Stomach smooth muscle (tissue), 2 donors: Measurements from ENCODE around the gene ACSS2.

Experiments used
- H3K27ac ChIP-seq: one replicate; pipeline ENCODE4 v1.7.0; 2013; ENCODE audit warnings: mild to moderate bottlenecking, low read length, inconsistent platforms
- H3K27me3 ChIP-seq, 2 donors: one replicate each; pipeline ENCODE4 v1.7.0; 2013; ENCODE audit warnings: low read length in 2 of 2; ENCODE audit not compliant: insufficient read depth in 2 of 2, control insufficient read depth in 1 of 2
- H3K36me3 ChIP-seq, 2 donors: one replicate each; pipeline ENCODE4 v1.7.0; 2013; ENCODE audit warnings: low read length in 2 of 2; ENCODE audit not compliant: control insufficient read depth in 2 of 2, insufficient read depth in 2 of 2
- H3K4me1 ChIP-seq: one replicate; pipeline ENCODE4 v1.7.0; 2013; ENCODE audit warnings: low read length; ENCODE audit not compliant: control insufficient read depth, insufficient read depth
- H3K4me3 ChIP-seq, 2 donors: one replicate each; pipeline ENCODE4 v1.7.0; 2013; ENCODE audit warnings: low read length in 2 of 2
- H3K9ac ChIP-seq, 2 donors: one replicate each; pipeline ENCODE4 v1.7.0; 2013; ENCODE audit warnings: low read length in 2 of 2, mild to moderate bottlenecking in 1 of 2
- H3K9me3 ChIP-seq, 2 donors: one replicate each; pipeline ENCODE4 v1.7.0; 2013; ENCODE audit warnings: low read length in 2 of 2; ENCODE audit not compliant: control insufficient read depth in 2 of 2
- donor health status: healthy.
- donor health status: Pancreatic carcinoma.

ACSS2 gene

DNA sequence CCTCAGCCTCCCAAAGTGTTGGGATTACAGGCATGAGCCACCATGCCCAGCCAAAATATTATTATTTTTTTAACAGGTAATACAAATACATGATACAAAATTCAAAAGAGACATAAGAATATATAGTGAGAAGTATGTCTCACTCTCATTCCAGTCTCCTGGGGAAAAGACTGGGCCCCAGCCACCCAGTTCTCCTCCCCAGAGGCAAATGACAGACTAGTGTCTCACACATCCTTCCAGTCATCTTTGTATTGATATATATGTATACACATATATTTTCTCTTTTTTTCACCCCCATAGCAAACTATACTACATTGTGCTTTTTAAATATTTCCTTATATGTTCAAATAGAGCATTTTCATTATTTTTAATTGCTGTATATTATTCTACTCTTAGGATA is 70.9 kb downstream of the ACSS2 start:
- Histone ChIP-seq H3K27me3 (no peaks in the 10 kb centered on the region), H3K4me1 (no peaks in the 10 kb centered on the region), H3K27ac (no peak overlapping the region), H3K4me3 (no peak overlapping the region), H3K36me3 (peaks cover 16 to 26% of the 10 kb centered on the region in 2 donors), H3K9me3 (no peaks in the 10 kb centered on the region), H3K9ac (no peak overlapping the region)

DNA sequence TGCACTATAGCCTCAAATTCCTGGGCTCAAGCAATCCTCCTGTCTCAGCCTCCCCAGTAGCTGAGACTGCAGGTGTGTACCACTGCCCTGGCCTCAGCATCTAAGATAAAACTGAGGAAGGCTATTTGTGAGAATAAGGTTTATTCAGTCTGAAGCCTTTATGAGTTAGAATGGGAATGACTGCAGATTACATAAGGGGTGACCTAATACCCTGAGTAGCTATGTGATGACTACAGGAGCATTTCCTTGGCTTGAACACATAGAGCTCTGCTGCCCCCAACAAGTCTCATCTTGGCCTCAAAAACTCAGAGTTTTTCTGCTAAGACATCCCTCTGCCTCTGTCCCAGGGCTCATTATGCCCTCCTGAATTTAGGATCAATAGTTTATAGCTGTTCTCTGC is 71.6 kb downstream of the ACSS2 start:
- H3K27ac ChIP-seq, result no peak overlapping the region
- H3K9ac ChIP-seq, result no peak overlapping the region
- no peaks in the 10 kb centered on the region for H3K27me3 ChIP-seq
- no peak overlapping the region for H3K4me3 ChIP-seq
- H3K9me3 ChIP-seq, result no peaks in the 10 kb centered on the region
- H3K4me1 ChIP-seq, result no peaks in the 10 kb centered on the region
- H3K36me3 ChIP-seq, result peaks cover 9 to 19% of the 10 kb centered on the region in 2 donors

DNA sequence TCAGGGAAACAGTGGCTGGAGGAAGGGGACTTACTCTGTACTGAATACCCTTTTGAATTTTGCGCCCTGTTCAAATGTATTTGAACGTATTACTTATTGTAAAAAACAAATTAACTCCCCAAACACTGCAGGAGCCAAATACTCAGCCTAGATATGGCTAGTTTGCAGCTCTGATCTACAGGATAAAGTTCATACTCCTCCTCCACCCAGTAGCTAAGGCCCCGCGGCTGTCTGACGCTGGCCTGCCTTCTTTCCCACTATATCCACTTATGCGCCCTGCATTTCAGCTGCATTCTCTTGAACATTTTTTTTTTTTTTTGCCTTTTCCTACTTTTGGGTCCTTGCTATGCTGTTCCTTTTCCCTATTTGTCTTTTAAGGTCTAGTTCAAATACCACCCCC is 72.7 kb downstream of the ACSS2 start:
- no peak overlapping the region for H3K9ac ChIP-seq
- no peaks in the 10 kb centered on the region for H3K9me3 ChIP-seq
- H3K36me3 ChIP-seq, result peaks cover 9 to 10% of the 10 kb centered on the region in 2 donors
- no peak overlapping the region for H3K4me3 ChIP-seq
- H3K27me3 ChIP-seq, result no peaks in the 10 kb centered on the region
- no peak overlapping the region for H3K27ac ChIP-seq
- H3K4me1 ChIP-seq, result no peaks in the 10 kb centered on the region

DNA sequence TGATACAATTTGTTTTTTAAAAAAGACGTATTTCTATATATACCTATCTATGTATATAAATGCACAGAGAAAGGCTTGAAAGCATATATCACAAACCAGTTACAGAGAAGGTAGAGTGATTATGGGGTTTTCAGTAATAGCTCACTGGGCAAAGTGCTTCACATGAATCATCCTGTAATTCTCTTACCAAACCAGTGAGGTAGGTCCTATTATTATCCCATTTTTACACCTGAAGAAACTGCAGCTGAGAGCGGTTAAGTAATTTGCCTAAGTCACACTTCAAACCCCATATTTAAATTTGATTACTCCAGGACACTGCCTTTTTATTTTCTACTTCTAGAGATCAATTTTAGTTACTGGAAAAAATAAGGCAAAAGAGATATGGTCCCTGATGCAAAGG is 74.8 kb downstream of the ACSS2 start:
- Histone ChIP-seq H3K9me3 (no peaks in the 10 kb centered on the region), H3K4me1 (peaks cover 11% of the 10 kb centered on the region), H3K4me3 (no peak overlapping the region), H3K9ac (no peak overlapping the region), H3K36me3 (peaks cover 2 to 4% of the 10 kb centered on the region in 2 donors), H3K27me3 (no peaks in the 10 kb centered on the region), H3K27ac (no peak overlapping the region)

DNA sequence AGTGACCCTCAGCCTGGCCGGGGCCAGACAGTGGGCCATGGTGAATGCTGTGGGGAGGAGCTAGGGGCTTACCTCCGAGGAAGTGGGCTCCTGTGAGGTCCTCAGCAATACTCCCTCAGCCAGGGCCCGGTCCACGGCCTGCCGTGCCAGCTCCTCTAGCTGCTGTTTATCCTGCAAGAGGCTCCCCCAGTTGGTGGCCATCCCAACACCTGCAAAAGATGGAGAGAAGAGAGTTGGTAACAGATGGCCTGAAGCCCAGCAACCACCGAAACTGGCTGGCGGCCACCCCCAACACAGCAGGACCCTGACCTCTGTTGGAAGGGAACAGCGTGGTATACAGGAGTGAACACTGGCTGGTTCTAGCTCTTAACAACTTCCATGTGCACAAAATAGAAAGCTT is 75.2 kb downstream of the ACSS2 start:
- H3K27me3 ChIP-seq, result no peaks in the 10 kb centered on the region
- no peaks in the 10 kb centered on the region for H3K9me3 ChIP-seq
- no peak overlapping the region for H3K4me3 ChIP-seq
- H3K4me1 ChIP-seq, result peaks cover 15% of the 10 kb centered on the region
- peaks cover 2 to 4% of the 10 kb centered on the region in 2 donors for H3K36me3 ChIP-seq
- H3K27ac ChIP-seq, result no peak overlapping the region
- no peak overlapping the region for H3K9ac ChIP-seq

DNA sequence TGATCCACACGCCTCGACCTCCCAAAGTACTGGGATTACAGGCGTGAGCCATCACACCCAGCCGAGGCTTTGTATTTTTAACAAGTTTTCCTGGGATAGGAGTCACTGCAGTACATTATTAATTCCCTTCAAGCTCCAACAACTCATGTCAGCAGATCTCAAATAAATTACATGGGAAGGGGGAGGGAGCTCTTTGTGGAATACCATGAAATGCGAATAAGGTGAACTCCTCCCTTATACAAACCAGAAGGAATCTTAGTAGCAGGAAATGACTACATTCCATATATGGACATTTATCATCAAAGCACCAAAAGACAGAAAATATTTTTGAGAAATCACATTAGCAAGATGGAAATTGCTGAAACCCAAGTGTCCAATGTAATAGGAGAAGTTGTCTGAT is 76.3 kb downstream of the ACSS2 start:
- no peak overlapping the region for H3K4me3 ChIP-seq
- peaks cover 15% of the 10 kb centered on the region for H3K4me1 ChIP-seq
- H3K9me3 ChIP-seq, result no peaks in the 10 kb centered on the region
- no peaks in the 10 kb centered on the region for H3K27me3 ChIP-seq
- H3K36me3 ChIP-seq, result peaks cover 2 to 4% of the 10 kb centered on the region in 2 donors
- H3K27ac ChIP-seq, result no peak overlapping the region
- no peak overlapping the region for H3K9ac ChIP-seq

DNA sequence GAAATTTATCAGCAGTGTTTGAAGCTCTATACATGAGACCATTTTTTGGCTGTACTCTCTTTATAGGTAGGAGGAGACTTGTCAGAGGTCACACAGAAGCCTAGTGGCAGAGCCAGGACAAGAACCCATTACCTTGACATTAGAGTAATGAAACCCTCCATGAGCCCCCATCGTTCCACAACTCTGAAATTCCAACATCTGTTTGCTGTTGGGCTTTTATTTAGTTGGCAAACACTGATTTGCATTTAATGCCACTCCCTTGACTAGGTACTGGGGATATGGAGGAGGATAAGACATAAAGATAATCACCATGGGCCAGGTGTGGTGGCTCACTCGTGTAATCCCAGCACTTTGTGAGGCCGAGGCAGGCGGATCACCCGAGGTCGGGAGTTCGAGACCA is 77.5 kb downstream of the ACSS2 start:
- H3K36me3 ChIP-seq, result peaks cover 0 to 4% of the 10 kb centered on the region in 2 donors
- H3K4me3 ChIP-seq, result no peak overlapping the region
- no peak overlapping the region for H3K27ac ChIP-seq
- no peaks in the 10 kb centered on the region for H3K27me3 ChIP-seq
- H3K9ac ChIP-seq, result no peak overlapping the region
- no peaks in the 10 kb centered on the region for H3K9me3 ChIP-seq
- H3K4me1 ChIP-seq, result peaks cover 15% of the 10 kb centered on the region

DNA sequence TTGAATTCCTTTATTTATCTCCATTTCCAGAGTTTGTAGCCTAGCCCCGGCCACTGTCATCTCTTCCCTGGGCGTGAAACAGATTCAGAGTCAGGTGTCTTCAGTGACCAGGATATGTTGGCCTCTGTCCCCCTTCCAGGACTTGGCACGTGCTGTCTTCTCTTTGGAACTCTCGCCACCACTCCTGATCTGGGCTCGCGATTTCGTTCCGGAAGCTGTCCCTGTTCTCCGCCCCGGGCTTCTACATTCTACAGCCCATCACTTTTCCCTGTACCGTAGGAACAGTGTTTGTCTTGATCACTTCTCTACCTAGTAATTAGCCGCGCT is 78.5 kb downstream of the ACSS2 start:
- Histone ChIP-seq H3K36me3 (peaks cover 0 to 4% of the 10 kb centered on the region in 2 donors), H3K9ac (peak overlapping the region; percentile 95 to 98), H3K27me3 (no peaks in the 10 kb centered on the region), H3K27ac (peak overlapping the region; percentile 94), H3K4me1 (peaks cover 15% of the 10 kb centered on the region), H3K4me3 (peak overlapping the region; percentile 94), H3K9me3 (no peaks in the 10 kb centered on the region)

DNA sequence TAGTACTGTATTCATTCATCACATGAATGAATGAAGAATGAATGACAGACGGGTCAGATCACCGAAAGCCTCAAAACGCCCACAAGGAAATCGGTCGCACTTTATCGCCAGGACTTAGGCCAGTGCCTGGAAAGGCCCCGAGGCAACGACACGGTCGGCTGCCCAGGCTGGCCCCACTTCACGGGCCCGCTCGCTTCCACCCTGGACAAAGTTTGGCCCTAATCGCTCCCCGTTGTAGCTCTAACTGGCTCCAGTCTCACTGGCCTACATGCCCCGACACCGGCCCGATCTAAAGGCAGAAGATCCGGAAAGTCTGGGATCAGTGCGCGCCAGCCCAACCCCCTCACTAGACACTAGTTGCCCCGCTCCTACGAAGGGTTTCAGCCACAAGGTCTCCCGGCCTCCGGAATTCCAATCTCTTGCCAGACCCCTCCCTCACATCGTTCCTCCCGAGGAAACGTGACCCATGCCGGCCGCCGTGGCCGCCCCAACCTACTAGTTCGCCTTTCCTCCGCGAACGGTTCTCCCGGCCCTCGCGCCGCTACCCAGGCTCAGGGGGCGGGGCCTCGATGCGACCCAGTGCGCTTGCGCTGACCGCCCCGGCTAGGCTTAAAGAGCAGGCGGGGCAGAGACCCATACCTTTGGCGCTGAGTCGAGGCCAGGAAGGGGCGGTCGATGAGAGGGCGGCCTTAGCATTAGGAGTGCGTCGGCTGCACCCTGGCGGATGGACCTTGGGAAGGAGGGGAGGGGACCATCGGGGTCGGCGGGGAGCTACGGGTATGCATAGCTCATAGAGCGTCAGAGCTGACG is 79.0 kb downstream of the ACSS2 start, which contains the start of the genes GSS and MYH7B:
Gene GSS, minus strand, starts transcription at position 576 of the 810 bp plus-strand sequence. CDS start 3,954 bp downstream, outside the sequence.
Gene MYH7B, plus strand, starts transcription at position 638 of the 810 bp plus-strand sequence. CDS start 22,138 bp downstream, outside the sequence.
- H3K27me3 ChIP-seq, result no peaks in the 10 kb centered on the region
- peak within 1 kb of the TSS; percentile 94 for H3K4me3 ChIP-seq
- no peaks in the 10 kb centered on the region for H3K36me3 ChIP-seq
- no peaks in the 10 kb centered on the region for H3K9me3 ChIP-seq
- H3K27ac ChIP-seq, result peak within 1 kb of the TSS; percentile 94
- H3K9ac ChIP-seq, result peak within 1 kb of the TSS; percentile 95 to 98
- H3K4me1 ChIP-seq, result peaks cover 15% of the 10 kb centered on the region

DNA sequence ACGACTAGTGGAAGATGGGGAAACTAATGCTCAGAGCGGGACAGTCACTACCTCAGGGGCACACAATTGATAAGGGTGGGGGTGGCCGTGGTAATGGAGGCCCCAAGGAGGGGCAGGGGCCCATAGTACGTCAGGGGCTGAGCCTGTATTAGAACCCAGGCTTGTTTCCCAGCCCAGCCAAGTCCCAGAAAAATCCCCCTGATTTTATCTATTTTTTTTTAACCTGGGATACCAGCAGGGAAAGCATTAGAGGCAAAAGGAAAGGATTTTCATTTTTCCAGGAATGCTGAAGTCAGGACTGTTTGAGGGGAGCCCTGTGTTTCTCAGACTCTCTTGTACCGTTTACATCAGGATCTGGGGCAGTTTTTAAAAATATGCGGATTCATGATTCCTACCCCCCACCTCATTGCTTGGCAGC is 79.6 kb downstream of the ACSS2 start:
- Histone ChIP-seq H3K9ac (peak overlapping the region; percentile 95 to 98), H3K27ac (peak overlapping the region; percentile 94), H3K4me1 (peaks cover 15% of the 10 kb centered on the region), H3K9me3 (no peaks in the 10 kb centered on the region), H3K36me3 (no peaks in the 10 kb centered on the region), H3K27me3 (no peaks in the 10 kb centered on the region), H3K4me3 (peak overlapping the region; percentile 94)
